Activated T-cell treated with anti-CD3 and anti-CD28 coated beads for 1 hour (primary cell): ENCODE data around the gene EZH1.
A peak's percentile ranks its signal among the peaks of the same experiment; 100 is the strongest.

Source experiments
- DNase-seq: peaks from one replicate; pipeline ENCODE4 v3.0.0-alpha.2; 2020; ENCODE audit warnings: low read depth

Gene EZH1

GRCh38 chr17:42744806-42745617, at the start of gene EZH1:
EZH1 (minus strand) TSS chr17:42745040; CDS start chr17:42728941, 16,099 bp downstream.
- peak; percentile 91 for DNase-seq

DNA sequence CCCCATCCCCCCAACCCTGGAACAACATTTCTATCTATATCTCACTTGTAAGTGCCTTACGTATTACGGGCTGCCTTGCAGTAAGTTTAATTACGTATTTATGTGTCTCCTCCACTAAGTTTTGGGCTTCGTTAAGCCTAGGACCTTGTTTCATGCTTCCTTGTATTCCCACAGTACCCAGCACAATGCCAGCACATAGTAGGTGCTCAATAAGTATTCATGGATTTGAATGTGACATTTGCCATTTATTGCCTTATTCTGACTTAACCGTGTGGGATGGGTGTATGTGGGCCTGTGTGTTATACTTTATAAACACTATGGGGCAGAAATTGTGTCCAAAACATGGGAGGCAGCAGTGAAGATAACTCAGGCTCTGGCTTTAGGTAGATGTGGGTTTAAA, 47.7 kb upstream of the EZH1 start:
- DNase-seq = no peak

GRCh38 chr17:42791948-42792347, 47.1 kb upstream of the EZH1 start:
- DNase-seq = no peak

DNA sequence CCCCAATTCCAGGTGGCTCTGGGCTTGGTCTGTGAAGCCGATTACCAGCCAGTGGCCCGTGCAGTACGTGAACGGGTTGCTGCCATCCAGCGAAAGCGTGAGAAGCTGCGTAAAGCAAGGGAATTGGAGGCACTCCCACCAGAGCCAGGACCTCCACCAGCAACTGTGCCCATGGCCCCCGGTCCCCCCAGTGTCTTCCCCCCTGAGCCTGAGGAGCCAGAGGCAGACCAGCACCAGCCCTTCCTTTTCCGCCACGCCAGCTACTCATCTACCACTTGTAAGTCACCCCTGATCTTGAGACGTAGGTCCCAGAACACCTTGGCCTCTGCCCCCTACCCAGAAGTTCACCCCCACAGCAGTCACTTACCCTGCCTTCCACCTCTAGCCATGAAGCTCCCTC, 42.4 kb upstream of the EZH1 start:
- DNase-seq = no peak

- DNase-seq = no peak
These were observed 40.2 kb upstream of the EZH1 start for GRCh38 chr17:42784811-42785592.

GRCh38 chr17:42784409-42784808, 39.6 kb upstream of the EZH1 start:
- DNase-seq = no peak

GRCh38 chr17:42783791-42784138, 38.9 kb upstream of the EZH1 start:
- no peak for DNase-seq

- no peak for DNase-seq
These were observed 38.4 kb upstream of the EZH1 start for GRCh38 chr17:42783062-42783790.

- DNase-seq = no peak
These were observed 37.6 kb upstream of the EZH1 start for GRCh38 chr17:42782166-42783061.

DNA sequence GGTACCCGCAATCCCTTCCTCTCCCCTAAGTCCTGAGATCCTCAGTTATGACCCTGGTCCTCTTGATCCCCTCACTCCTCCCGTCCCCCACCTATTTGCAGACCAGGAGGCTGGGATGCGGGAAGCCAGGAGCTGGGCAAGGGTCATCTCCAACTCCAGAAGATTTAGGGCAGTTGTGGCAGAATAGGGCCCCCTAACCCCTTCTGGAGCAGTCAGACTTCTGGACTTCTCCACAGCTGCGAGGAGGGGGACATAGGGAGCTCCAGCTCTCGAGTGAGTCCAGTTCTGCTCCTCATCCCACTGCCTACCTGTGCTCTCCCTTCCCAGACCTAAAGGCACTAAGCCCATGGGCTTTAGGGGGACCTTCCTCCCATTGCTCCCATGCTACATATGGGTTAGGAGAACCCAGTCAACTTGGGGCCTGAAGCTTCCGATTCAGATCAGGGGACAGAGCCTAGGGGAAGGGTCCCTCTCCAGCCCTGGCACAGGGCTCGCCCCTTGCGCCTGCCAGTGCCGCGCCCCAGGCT, 36.9 kb upstream of the EZH1 start:
- DNase-seq = no peak

DNA sequence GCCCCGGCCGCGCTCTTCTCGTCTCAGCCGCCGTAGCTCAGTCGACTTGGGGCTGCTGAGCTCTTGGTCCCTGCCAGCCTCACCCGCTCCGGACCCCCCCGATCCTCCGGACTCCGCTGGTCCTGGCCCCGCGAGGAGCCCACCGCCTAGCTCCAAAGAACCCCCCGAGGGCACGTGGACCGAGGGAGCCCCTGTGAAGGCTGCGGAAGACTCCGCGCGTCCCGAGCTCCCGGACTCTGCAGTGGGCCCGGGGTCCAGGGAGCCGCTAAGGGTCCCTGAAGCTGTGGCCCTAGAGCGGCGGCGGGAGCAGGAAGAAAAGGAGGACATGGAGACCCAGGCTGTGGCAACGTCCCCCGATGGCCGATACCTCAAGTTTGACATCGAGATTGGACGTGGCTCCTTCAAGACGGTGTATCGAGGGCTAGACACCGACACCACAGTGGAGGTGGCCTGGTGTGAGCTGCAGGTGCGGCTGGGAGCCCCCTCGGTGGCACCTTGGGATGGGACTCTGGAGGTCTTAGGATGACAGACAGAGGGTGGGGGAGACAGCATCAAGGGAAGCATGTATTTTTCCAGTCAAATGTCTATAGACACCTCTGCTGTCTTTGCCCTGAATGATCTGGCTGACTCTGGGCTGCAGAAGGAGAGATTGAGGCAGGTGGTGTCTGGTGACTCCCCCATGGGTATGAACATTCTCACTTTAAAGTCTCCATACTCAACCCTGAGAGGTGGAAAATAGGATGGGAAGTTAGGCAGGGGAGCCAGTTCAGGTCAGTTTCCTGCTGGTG, 36.2 kb upstream of the EZH1 start:
- DNase-seq = no peak

- DNase-seq = no peak
These were observed 35.4 kb upstream of the EZH1 start, which contains the start of gene WNK4 for GRCh38 chr17:42779936-42780850. WNK4 (plus strand) TSS chr17:42780610; CDS start chr17:42780699, 89 bp downstream.

- no peak for DNase-seq
These were observed 34.6 kb upstream of the EZH1 start for GRCh38 chr17:42779304-42779935.

DNA sequence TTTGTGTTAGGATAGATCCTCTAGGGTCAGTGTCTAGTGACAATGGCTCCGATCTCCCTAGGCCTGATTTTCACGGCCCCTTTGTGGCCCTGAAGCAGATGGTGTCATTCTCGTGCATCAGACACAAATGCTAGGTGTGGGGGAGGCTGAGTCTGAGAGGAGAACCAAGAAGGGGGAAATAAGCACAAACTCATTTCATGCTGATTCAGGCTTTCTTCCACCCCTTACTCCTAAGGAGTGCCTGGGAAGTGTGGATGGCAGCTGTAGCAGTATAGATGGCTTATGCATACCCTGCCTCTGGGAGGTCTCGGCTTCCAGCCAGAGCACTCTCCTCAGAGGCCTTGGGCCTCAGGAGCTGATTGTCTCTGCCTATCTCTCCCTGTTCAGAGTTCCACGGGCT, 33.7 kb upstream of the EZH1 start:
- DNase-seq = no peak

GRCh38 chr17:42775534-42776098, 30.8 kb upstream of the EZH1 start:
- no peak for DNase-seq

DNA sequence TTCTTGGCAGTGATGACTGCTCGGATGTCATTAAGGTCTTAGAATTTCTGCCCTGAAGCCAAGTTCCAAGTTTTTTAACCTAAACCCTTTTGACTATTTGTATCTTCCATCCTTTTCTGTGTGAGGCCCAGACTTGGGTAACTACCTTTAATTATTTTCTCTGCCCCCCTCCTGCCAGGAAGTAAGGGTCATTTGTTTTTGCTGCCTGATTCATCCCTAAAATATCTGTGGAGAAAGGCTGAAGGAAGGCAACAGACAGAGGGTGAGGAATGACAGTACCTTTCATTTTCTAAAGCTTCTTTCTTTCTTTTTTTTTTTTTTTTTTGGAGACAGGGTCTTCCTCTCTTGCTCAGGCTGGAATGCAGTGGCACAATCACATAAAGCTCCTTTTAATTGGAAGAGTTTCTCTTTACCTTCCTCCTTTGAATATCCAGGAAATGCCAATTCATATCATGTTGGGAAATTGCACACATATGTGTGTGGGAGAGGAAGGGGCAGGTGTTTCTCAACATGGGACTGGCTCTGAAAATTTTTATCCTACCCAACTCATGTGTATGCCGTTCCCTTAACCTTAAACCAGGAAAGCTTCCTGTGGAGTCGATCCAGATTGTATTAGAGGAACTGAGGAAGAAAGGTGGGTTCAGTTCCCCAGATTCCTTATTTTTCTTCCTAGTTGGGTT, 29.4 kb upstream of the EZH1 start:
- no peak for DNase-seq

GRCh38 chr17:42773290-42774035, 28.6 kb upstream of the EZH1 start, which contains the start of gene VPS25:
VPS25 (plus strand) TSS chr17:42773449; CDS start chr17:42773476, 27 bp downstream.
- DNase-seq = peak; percentile 61
